Fibroblast of villous mesenchyme (primary cell): ENCODE data around the gene ARPIN. TPM values are rescaled to one million over a fixed set of nuclear protein-coding genes. Genes with fewer than 3 reads are reported as not detected.
"Not testable (repeated sequence)": the region's sequence is repeated elsewhere in the genome, so short reads cannot be mapped to it uniquely, and the experiment has no call there.

Experiments used
- DNase-seq: peaks from one replicate; pipeline ENCODE4 v3.0.0-alpha.2; 2010; ENCODE audit warnings: low read depth
- H3K4me3 ChIP-seq: 2 replicates; pipeline ENCODE4 v1.5.1; 2011; ENCODE audit warnings: low read depth, mild to moderate bottlenecking, low read length
- CTCF ChIP-seq: IDR thresholded peaks from 2 replicates; pipeline ENCODE4 v1.5.1; 2012; ENCODE audit warnings: low read depth, mild to moderate bottlenecking, low read length; ENCODE audit not compliant: insufficient read depth
- total RNA-seq: library from RNA; depleted of rRNA; stranded (reverse); fragments of >200 nt; gene quantifications from 2 replicates; pipeline ENCODE4 v1.2.3, GENCODE V29; 2012

Gene ARPIN
- 10.8 and 16.1 TPM in 2 replicates for total RNA-seq

DNA sequence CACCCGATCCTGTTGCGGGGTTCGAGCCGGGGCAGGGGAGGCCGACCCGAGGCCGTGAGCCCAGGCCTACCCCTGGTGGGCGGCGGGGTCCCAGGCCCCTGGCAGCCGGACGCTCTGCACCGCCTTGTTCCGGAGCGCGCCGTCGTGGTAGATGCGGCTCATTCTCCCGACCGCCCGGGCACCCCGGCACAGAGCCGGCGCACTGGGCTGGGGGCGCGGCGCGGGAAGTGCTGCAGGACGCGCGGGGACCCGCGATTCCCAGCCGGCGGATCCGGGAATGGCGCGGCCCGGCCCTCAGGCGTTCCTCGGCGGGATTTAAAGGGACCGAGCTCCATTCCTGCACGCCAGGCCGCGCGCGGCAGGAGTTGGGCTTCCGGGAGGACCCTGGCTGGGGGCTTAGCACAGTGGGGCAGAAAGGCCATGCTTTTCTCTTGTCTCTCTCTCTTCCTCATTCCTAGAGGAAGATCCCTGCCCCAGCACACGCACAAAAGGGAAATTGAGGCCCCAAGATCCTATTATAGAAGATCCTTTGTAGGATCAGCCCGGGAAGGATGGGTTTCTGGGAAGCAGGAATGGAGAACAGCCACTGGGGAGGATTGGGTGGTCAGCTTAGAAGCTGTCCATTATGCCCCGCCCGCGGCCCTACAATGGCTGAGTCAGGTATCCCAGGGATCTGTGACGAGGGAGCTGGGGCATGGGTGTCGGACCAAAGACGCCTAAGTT is at the start of gene ARPIN:
TSS of gene ARPIN (minus strand) at position 279 of the 723 bp plus-strand sequence. CDS start at position 162, 117 bp downstream.
- H3K4me3 ChIP-seq = peak within 1 kb of the TSS; percentile 78
- DNase-seq = peak; percentile 56
- TF ChIP-seq CTCF = no peak

DNA sequence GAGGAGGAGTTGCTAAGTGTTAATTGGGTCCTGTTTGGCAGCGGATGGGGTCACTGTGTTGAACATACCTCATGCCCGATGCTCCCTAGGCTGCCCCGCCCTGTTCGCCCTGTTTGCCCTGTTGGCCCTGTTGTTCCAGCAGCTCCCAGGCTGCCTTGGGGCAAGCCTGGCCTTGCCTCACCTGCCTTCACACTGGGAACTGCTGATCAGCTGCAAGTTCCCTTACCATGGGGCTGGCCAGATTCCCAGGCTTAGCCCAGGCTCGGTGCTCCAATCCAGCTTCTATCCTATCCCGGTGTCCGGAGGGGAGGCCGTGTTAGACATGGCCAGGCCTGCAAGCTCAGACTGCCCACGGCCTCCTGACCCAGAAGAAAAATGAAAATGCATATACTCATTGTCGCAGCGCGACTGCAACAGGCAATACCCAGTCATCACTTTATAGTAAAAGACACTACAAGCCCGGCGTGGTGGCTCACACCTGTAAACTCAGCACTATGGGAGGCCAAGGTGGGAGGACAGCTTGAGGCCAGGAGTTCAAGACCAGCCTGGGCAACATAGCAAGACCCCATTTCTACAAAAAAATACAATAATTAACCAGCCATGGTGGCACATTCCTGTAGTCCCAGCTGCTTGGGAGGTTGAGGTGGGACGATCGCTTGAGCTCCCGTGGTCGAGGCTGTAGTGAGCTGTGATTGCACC is 45.5 kb upstream of the ARPIN start:
- DNase-seq = no peak
- H3K4me3 ChIP-seq = no peak overlapping the region
- TF ChIP-seq CTCF = no peak

- H3K4me3 ChIP-seq, DNase-seq: not testable (repeated sequence)
Observed at GRCh38 chr15:89955449-89955998, 42.8 kb upstream of the ARPIN start.

DNA sequence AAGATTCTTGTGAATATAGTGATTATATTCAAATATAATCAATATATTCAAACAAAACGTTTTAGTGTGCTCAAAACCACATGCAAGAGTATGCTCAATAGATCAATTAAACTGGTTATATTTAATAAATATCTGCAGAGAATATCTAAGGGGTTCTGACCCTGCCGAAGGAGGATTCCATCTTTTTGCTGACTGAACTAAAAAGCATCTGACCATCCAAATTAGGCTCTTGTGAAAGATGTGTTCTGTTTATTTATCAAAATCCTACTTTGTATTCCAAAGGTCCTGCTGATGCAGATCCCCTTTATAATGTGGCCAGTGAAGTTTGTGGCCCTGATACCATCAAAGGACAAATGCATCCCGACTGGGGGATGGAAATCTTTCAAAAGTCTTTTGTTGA is 41.8 kb upstream of the ARPIN start:
- no peak for DNase-seq
- H3K4me3 ChIP-seq = no peak overlapping the region
- no peak for TF ChIP-seq CTCF

- no peak for TF ChIP-seq CTCF
- no peak for DNase-seq
- no peak overlapping the region for H3K4me3 ChIP-seq
Observed at GRCh38 chr15:89948796-89949195, 36.0 kb upstream of the ARPIN start.

GRCh38 chr15:89947385-89947784 is 34.6 kb upstream of the ARPIN start:
- DNase-seq = no peak
- no peak for TF ChIP-seq CTCF
- H3K4me3 ChIP-seq = no peak overlapping the region

DNA sequence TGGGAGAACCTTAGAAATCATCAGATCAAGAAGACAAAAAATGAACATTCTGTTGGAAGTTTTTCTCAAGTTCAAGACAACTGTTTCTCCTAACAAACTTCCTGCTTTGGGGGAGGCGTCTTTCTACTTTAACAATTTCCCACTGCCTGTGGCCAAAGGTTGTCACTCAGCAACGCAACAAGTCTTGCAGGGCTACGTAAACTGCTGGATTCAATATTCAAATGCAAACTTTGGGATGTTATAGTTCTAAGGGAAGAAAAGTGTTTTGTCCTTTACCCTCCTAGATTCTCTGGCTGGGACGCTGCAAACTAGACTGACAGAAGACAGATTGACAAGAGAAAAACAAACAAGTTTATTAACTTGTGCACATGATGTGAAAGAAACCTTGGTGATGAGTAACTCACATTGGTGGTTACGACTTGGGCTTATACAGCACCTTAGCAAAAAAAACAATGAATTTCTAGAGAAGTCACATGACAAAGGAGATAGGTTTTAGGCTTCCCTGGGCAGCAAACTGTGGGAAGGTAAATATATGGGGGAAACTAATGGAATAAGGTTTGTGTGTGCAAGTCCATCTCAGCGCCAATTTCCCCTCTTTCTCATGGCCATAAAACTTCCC is 34.0 kb upstream of the ARPIN start:
- H3K4me3 ChIP-seq = no peak overlapping the region
- DNase-seq = no peak
- TF ChIP-seq CTCF = no peak

GRCh38 chr15:89943721-89944120 is 31.0 kb upstream of the ARPIN start:
- DNase-seq, H3K4me3 ChIP-seq: not testable (repeated sequence)
